ENCODE data around the gene LMNA. TPM values are rescaled to one million over a fixed set of nuclear protein-coding genes. Genes with fewer than 3 reads are reported as not detected.

LMNA gene
- total RNA-seq, 4 donors from 2014 or later: 201 to 295 (median 211) TPM

DNA sequence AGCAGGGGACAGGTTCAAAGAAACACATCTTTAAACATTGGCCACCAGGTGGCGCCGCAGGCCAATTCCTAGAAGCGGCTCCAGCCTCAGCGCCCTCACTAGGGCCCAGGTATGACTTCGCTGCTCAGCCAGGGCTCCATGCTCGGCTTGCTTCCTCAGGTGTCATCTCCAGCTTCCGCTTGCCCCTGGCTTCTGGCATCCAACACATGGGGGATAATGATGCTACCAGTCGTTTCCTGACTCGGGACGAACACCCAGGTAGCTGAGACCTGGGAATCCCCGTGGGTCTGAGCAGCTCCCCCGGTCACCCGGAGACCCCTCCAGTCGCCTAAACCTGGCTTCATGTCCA, 23.7 kb upstream of the LMNA start:
- no peaks in the 10 kb centered on the region for H3K9me3 ChIP-seq
- no peaks in the 10 kb centered on the region for H3K27me3 ChIP-seq
- no peaks in the 10 kb centered on the region for H3K36me3 ChIP-seq
- peak; percentile 86 to 95 (median 92) for DNase-seq
- H3K4me3 ChIP-seq: no peak overlapping the region
- TF ChIP-seq POLR2A (IDR thresholded peaks at IDR 0.05): no peak
- TF ChIP-seq, protein P1, sequence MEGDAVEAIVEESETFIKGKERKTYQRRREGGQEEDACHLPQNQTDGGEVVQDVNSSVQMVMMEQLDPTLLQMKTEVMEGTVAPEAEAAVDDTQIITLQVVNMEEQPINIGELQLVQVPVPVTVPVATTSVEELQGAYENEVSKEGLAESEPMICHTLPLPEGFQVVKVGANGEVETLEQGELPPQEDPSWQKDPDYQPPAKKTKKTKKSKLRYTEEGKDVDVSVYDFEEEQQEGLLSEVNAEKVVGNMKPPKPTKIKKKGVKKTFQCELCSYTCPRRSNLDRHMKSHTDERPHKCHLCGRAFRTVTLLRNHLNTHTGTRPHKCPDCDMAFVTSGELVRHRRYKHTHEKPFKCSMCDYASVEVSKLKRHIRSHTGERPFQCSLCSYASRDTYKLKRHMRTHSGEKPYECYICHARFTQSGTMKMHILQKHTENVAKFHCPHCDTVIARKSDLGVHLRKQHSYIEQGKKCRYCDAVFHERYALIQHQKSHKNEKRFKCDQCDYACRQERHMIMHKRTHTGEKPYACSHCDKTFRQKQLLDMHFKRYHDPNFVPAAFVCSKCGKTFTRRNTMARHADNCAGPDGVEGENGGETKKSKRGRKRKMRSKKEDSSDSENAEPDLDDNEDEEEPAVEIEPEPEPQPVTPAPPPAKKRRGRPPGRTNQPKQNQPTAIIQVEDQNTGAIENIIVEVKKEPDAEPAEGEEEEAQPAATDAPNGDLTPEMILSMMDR (IDR thresholded peaks at IDR 0.05): peak; percentile 70 to 92 (median 88)
- peaks cover 0 to 6% (median 3%) of the 10 kb centered on the region in 4 donors for H3K4me1 ChIP-seq
- H3K27ac ChIP-seq: no peak overlapping the region

DNA sequence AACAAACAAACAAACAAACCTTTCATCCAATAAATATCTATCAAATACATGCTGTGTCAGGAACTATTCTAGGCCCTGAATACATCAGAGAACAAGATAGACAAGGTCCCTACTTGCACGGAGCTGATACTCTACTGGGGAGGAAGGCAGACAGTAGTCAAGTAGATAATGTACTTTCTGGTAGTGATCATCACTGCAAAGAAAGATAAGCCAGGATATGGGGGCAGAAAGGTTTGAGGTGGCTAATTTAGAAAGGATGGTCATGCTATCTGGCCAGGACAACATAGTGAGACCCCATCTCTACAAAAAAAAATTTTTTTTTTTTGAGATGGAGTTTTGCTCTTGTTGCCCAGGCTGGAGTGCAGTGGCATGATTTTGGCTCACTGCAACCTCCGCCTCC, 22.9 kb upstream of the LMNA start:
- no peaks in the 10 kb centered on the region for H3K36me3 ChIP-seq
- H3K4me1 ChIP-seq: peaks cover 0 to 12% (median 9%) of the 10 kb centered on the region in 4 donors
- DNase-seq: no peak
- H3K9me3 ChIP-seq: no peaks in the 10 kb centered on the region
- H3K27me3 ChIP-seq: no peaks in the 10 kb centered on the region
- H3K4me3 ChIP-seq: no peak overlapping the region
- no peak overlapping the region for H3K27ac ChIP-seq
- TF ChIP-seq, protein P1 (IDR thresholded peaks at IDR 0.05): no peak
- no peak for TF ChIP-seq POLR2A (IDR thresholded peaks at IDR 0.05)

DNA sequence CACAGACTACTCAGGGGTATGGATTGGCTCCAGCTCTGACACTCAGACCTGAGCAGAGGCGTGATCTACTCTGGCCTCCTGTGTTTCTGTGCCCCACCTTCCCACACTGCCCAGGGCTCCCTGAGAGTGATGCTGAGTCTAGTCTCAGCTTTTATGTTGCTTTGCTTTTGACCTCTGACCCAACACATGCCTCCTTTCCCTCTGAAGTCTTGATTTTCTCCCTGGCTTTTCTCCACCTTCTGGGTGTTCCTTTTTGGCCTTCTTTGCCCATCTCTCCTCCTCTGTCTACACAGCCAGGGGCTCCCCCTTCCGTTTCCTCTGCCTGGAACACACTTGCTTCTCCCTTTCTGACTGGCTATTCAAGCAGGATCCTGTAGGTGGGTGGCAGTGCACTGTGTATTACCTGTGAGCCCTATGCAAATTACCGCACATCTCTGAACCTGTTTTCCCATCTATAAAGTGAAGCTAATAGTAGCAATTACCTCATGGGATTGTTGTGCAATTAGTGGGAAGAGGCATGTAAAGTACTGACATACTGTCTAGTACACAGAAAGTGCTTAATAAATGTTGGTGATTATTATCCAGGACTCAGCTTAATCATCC, 18.5 kb upstream of the LMNA start:
- Histone ChIP-seq H3K27ac (peak overlapping the region in 3 of 4 donors; percentile 66 to 75 (median 68)), H3K36me3 (no peaks in the 10 kb centered on the region)
- TF ChIP-seq, protein P1 (IDR thresholded peaks at IDR 0.05): no peak

DNA sequence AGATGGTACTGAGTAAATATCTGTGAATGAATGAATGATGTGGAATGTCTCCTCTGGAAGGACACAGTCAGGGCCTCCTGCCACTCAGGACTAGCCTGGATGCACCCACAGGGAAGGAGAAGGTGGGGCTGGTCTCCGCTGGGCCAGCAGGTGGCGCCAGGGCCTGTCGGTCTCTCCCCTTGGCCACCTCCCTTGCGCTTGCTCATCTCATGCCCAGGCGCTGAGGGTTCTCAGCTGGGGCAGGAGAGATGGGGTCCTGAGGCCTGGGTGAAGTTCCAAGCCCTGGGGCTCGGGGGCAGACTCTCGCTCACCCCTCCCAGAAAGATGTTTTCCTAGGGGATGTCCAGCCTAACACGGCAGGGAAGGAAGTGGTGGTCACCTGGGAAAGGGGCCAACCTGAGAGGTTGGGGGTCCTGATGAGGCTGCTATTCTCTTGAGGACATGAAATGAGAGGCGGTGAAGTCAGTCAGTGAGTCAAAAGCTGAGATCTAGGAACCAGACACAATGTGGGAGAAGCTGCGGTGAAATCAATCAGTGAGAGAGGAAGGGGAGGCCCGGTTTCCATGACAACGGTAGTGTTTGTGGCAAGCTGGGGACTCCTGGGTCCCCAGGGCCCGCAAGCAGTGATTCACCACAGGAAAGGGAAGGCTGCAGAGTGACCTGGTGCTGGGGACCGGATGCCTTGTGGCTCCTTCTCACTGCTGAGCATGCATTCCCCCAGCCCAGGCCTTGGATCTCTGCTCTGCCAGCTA, 17.7 kb upstream of the LMNA start:
- no peak for TF ChIP-seq POLR2A (IDR thresholded peaks at IDR 0.05)
- TF ChIP-seq, protein P1 (IDR thresholded peaks at IDR 0.05): peak; percentile 75 to 99 (median 94)
- Histone ChIP-seq H3K27ac (peak overlapping the region; percentile 47 to 75 (median 67)), H3K9me3 (no peaks in the 10 kb centered on the region), H3K4me3 (peak overlapping the region in 1 of 4 donors; percentile 22), H3K36me3 (no peaks in the 10 kb centered on the region), H3K4me1 (peaks cover 0 to 34% (median 16%) of the 10 kb centered on the region in 4 donors), H3K27me3 (no peaks in the 10 kb centered on the region)
- peak; percentile 84 to 95 (median 92) for DNase-seq

More for the DNA sequence above, 18.5 kb upstream of the LMNA start:
- Histone ChIP-seq H3K4me3 (no peak overlapping the region), H3K9me3 (no peaks in the 10 kb centered on the region), H3K27me3 (no peaks in the 10 kb centered on the region), H3K4me1 (peaks cover 0 to 27% (median 16%) of the 10 kb centered on the region in 4 donors)
- DNase-seq: no peak

DNA sequence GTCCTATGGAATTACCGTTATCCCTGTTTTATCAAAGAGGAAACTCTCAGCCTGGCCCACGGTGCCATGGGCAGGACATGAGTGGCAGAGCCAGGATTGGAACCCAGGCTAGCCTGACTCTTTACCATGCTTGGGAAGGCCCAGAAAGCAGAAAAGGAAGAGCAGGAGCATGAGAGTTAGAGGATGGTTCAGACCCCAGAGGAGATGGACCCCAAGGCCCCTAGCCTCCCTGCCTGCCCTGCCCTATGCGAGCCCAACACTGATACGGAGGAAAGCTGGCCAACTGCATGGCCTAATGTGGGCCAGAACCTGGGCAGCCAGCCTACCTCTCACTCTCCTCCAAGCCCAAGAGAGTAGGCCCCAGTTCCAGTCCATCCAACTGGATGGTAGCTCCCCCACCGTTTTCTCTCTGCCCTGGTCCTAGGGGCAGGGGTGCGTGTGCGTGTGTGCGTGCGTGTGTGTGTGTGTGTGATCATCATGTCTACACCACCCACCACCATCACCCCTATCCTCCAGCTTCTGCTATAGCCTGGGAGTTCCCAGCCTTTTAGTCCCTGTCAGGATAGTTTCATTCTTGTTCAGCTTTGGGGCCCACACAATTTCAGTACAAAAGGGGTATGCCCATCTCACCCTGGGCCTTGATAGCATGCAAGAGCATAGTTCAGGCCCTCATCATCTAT, 16.9 kb upstream of the LMNA start:
- Histone ChIP-seq H3K27me3 (no peaks in the 10 kb centered on the region), H3K9me3 (no peaks in the 10 kb centered on the region), H3K36me3 (no peaks in the 10 kb centered on the region), H3K4me3 (no peak overlapping the region), H3K27ac (peak overlapping the region in 3 of 4 donors; percentile 66 to 75 (median 68)), H3K4me1 (peaks cover 0 to 42% (median 16%) of the 10 kb centered on the region in 4 donors)
- no peak for DNase-seq
- TF ChIP-seq, protein P1 (IDR thresholded peaks at IDR 0.05): no peak

All from Peyer's patch (tissue), 4 donors.